B cell (primary cell): ENCODE data around the gene SLC44A3. TPM values are rescaled to one million over a fixed set of nuclear protein-coding genes. Genes with fewer than 3 reads are reported as not detected.

Experiments
- ATAC-seq: fragments of 200-7000 bp; cut with Tn5 transposase; one replicate; pipeline ENCODE4 v1.10.0; 2021; ENCODE audit warnings: low read depth, mild to moderate bottlenecking, moderate number of reproducible peaks, moderate library complexity
- CTCF ChIA-PET: fragments of 350-600 bp; sonication (Branson Sonifier 250); formaldehyde crosslinking; loops from one replicate; lab custom pipeline; 2021; ENCODE audit warnings: antibody characterized with exemption, inconsistent platforms; lab: Charles Lee
- POLR2A ChIA-PET: fragments of 350-600 bp; sonication (Branson Sonifier 250); formaldehyde crosslinking; loops from one replicate; lab custom pipeline; 2021; ENCODE audit warnings: antibody characterized with exemption; lab: Charles Lee
- DNase-seq: peaks from one replicate; pipeline ENCODE4 v3.0.0; 2013
- H2AFZ ChIP-seq: 2 replicates; pipeline ENCODE4 v1.6.1; 2012; ENCODE audit warnings: mild to moderate bottlenecking, low read depth, low read length; ENCODE audit not compliant: insufficient read depth, poor library complexity, severe bottlenecking
- H3K27ac ChIP-seq, 2 donors: 1 replicate in 1 of 2; 2 replicates in 1 of 2; pipeline ENCODE4 v1.5.1; 2012 to 2013; ENCODE audit warnings: low read length in 2 of 2, mild to moderate bottlenecking in 2 of 2, moderate library complexity in 1 of 2
- H3K27me3 ChIP-seq, 4 experiments: fragments of 200-600 bp in 1 of 4; sonication (generic) in 1 of 4; replicated peaks in 1 of 4; 1 replicate in 2 of 4; 2 replicates in 2 of 4; pipeline versions ENCODE4 v1.6.1 to v1.7.0; 2013 to 2016; ENCODE audit warnings: low read length in 3 of 4, mild to moderate bottlenecking in 2 of 4, mixed read lengths in 1 of 4, moderate library complexity in 1 of 4; ENCODE audit not compliant: insufficient read depth in 4 of 4, control insufficient read depth in 3 of 4; ENCODE audit errors: control extremely low read depth in 1 of 4
- H3K36me3 ChIP-seq, 2 experiments: replicated peaks in 1 of 2; 1 replicate in 1 of 2; 2 replicates in 1 of 2; pipeline versions ENCODE4 v1.6.1 to v1.7.1; 2013; ENCODE audit warnings: low read length in 1 of 2; ENCODE audit not compliant: insufficient read depth in 2 of 2, control insufficient read depth in 1 of 2; ENCODE audit errors: control extremely low read depth in 1 of 2, extremely low read depth in 1 of 2
- H3K4me1 ChIP-seq, 2 donors: fragments of 200-600 bp in 1 of 2; sonication (generic) in 1 of 2; 1 replicate in 1 of 2; 2 replicates in 1 of 2; pipeline versions ENCODE4 v1.5.1 to v1.6.1; 2013 to 2017; ENCODE audit warnings: low read length in 2 of 2; ENCODE audit not compliant: control insufficient read depth in 2 of 2, insufficient read depth in 2 of 2
- H3K4me2 ChIP-seq: replicated peaks from 2 replicates; pipeline ENCODE3; 2012; ENCODE audit warnings: mild to moderate bottlenecking, low read depth, low read length; ENCODE audit not compliant: poor library complexity, severe bottlenecking
- H3K4me3 ChIP-seq, 5 experiments: fragments of 200-600 bp in 1 of 5; sonication (generic) in 1 of 5; 1 replicate in 3 of 5; 2 replicates in 2 of 5; pipeline versions ENCODE4 v1.5.1 to v1.7.0; 2011 to 2016; ENCODE audit warnings: low read length in 4 of 5, mild to moderate bottlenecking in 4 of 5, low read depth in 2 of 5, control low read depth in 1 of 5, moderate library complexity in 1 of 5; ENCODE audit not compliant: insufficient read depth in 1 of 5; ENCODE audit errors: control extremely low read depth in 1 of 5, extremely low read depth in 1 of 5
- H3K79me2 ChIP-seq: fragments of 200-600 bp; sonication (generic); one replicate; pipeline ENCODE4 v1.6.0; 2016; ENCODE audit warnings: low read length; ENCODE audit not compliant: control insufficient read depth, insufficient read depth
- H3K9ac ChIP-seq: fragments of 200-600 bp; sonication (generic); 2 replicates; pipeline ENCODE4 v1.6.1; 2017; ENCODE audit warnings: mild to moderate bottlenecking, low read length, moderate library complexity
- H3K9me3 ChIP-seq, 3 donors: one replicate each; pipeline versions ENCODE4 v1.6.1 to v1.7.1; 2013; ENCODE audit warnings: low read length in 2 of 3; ENCODE audit not compliant: control insufficient read depth in 2 of 3, insufficient read depth in 1 of 3; ENCODE audit errors: control extremely low read depth in 1 of 3
- H4K20me1 ChIP-seq: 2 replicates; pipeline ENCODE4 v1.6.0; 2012; ENCODE audit warnings: mild to moderate bottlenecking, low read length; ENCODE audit not compliant: insufficient read depth, control insufficient read depth, poor library complexity, severe bottlenecking
- H3K27ac Mint-ChIP-seq: one replicate; pipeline ENCODE4 v1.8.0; 2021; ENCODE audit warnings: mixed read lengths
- H3K27me3 Mint-ChIP-seq: one replicate; pipeline ENCODE4 v1.8.0; 2021; ENCODE audit warnings: mixed read lengths
- H3K4me1 Mint-ChIP-seq: one replicate; pipeline ENCODE4 v1.8.0; 2021; ENCODE audit warnings: mixed read lengths
- H3K4me3 Mint-ChIP-seq: one replicate; pipeline ENCODE4 v1.8.0; 2021; ENCODE audit warnings: mixed read lengths
- H3K9me3 Mint-ChIP-seq: one replicate; pipeline ENCODE4 v1.8.0; 2022; ENCODE audit warnings: mixed read lengths; ENCODE audit not compliant: insufficient read depth
- EZH2 ChIP-seq: IDR thresholded peaks from 2 replicates; pipeline ENCODE4 v1.6.1; 2012; ENCODE audit warnings: borderline replicate concordance, low read depth, mild to moderate bottlenecking, moderate library complexity, low read length; ENCODE audit not compliant: insufficient read depth, poor library complexity, severe bottlenecking
- WGBS: methylation state at CpG from one replicate; pipeline ENCODE4 v1.1.5; 2013; ENCODE audit warnings: missing lambda C conversion rate; ENCODE audit not compliant: insufficient coverage; 5-methylcytosine and 5-hydroxymethylcytosine counted together
- intact Hi-C: fragments of 100-400 bp; cut with micrococcal nuclease; formaldehyde crosslinking; loops from one replicate; pipeline ENCODE4 v1.10.0; 2022
- polyA plus RNA-seq: library from polyadenylated mRNA; depleted of rRNA; stranded (reverse); fragments of >200 nt; gene quantifications from 2 replicates; pipeline ENCODE4 v1.2.3, GENCODE V29; 2012
- total RNA-seq, 2 donors: library from RNA; stranded (reverse); fragments of 120-200 nt in 1 of 2; gene quantifications; 1 replicate in 1 of 2; 2 replicates in 1 of 2; pipeline versions ENCODE4 v1.2.3 to v1.2.4, GENCODE V29; 2013 to 2022
- TF ChIP-seq, protein P1 (sequence below): fragments of 200-600 bp; IDR thresholded peaks from one replicate; pipeline ENCODE4 v1.8.0; 2022; ENCODE audit warnings: antibody characterized with exemption, mild to moderate bottlenecking

The SLC44A3 gene
- total and polyA plus RNA-seq, 2 donors (not counting 1 experiment from before 2014, with no cell fraction given), result not detected

DNA sequence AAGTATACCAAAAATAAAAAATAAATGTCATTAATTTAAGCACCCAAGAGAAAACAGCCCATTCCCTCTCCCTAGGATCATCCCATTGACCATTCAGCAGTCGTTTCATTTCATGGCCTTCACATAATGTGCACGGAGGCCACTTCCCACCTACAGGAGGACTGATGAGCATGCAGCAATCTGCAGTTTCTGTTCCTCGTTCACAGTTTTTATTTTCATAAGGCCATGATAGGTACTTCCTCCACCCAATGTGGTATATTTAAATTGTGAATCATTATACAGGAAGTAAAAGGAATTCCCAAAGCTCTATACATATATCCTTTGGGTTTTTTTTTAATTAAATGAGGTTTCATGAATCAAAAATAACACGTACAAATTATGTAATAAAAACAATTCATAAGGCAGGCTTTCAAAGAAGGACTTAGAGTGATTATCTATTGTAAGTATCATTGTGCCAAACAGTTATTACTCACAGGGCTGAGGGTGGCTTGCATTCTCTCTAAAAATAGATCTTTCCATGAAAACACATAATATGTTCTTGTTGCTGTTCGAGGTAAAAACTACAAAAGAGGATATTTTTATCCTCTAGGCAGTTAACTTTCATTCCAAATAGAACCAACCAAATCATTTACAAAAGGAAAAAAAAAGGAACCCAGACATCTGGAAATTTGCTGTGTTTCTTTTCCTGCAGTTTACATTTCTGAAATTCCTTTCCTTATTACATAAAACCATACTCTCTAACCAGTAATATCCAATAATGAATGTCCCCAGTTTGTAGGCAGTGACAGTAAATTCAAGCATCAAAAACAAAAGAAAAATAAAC lies 27.5 kb upstream of the SLC44A3 start:
- ATAC-seq (peak; percentile 83), DNase-seq (peak; percentile 69)
- Histone ChIP-seq H2AFZ (no peak overlapping the region), H3K4me2 (peak overlapping the region; percentile 14), H4K20me1 (no peaks in the 10 kb centered on the region), H3K9me3 (peaks cover 0 to 14% (median 9%) of the 10 kb centered on the region in 3 donors), H3K79me2 (no peaks in the 10 kb centered on the region), H3K4me3 (peak overlapping the region in 1 of 5 experiments; percentile 11), H3K27ac (no peak overlapping the region), H3K4me1 (peaks cover 37 to 43% of the 10 kb centered on the region in 2 donors), H3K36me3 (no peaks in the 10 kb centered on the region), H3K9ac (no peak overlapping the region), H3K27me3 (no peaks in the 10 kb centered on the region)
- H3K4me1 Mint-ChIP-seq, result peaks cover 48% of the 10 kb centered on the region
- POLR2A ChIA-PET, result no interaction called here
- intact Hi-C loops, result loop anchor here (10.0 kb wide), 1 partner anchor 68 kb away; no protein-coding TSS in a partner anchor
- no peaks in the 10 kb centered on the region for H3K27me3 Mint-ChIP-seq
- CTCF ChIA-PET, result interaction anchor here (1.2 kb wide), 1 partner anchor 249 kb away, joined by 3 read pairs; no protein-coding TSS in a partner anchor
- H3K9me3 Mint-ChIP-seq, result peaks cover 4% of the 10 kb centered on the region
- peak overlapping the region; percentile 33 for H3K27ac Mint-ChIP-seq
- WGBS, result 3% methylated on average over 2 of the region's 5 CpGs
- peak overlapping the region; percentile 50 for H3K4me3 Mint-ChIP-seq
- TF ChIP-seq EZH2, result no peak
- TF ChIP-seq, protein P1, sequence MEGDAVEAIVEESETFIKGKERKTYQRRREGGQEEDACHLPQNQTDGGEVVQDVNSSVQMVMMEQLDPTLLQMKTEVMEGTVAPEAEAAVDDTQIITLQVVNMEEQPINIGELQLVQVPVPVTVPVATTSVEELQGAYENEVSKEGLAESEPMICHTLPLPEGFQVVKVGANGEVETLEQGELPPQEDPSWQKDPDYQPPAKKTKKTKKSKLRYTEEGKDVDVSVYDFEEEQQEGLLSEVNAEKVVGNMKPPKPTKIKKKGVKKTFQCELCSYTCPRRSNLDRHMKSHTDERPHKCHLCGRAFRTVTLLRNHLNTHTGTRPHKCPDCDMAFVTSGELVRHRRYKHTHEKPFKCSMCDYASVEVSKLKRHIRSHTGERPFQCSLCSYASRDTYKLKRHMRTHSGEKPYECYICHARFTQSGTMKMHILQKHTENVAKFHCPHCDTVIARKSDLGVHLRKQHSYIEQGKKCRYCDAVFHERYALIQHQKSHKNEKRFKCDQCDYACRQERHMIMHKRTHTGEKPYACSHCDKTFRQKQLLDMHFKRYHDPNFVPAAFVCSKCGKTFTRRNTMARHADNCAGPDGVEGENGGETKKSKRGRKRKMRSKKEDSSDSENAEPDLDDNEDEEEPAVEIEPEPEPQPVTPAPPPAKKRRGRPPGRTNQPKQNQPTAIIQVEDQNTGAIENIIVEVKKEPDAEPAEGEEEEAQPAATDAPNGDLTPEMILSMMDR, result peak; percentile 53

DNA sequence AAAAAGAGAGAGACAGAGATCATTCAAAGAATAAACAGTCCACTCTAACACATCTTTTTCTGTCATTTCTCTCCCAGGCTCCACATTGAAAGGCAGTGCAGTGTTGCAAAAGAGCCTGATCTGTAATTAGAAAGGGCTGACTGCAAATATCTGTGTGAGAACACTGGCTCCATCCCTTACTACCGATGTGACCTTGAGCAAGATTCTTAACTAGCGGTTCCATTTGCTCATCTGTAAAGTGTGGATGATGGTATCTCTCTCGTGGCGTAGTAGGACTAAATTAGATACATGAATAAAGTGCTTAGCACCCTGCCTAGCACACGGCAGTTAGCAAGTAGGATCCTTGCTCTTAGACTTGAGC lies 26.9 kb upstream of the SLC44A3 start:
- H3K27ac ChIP-seq, result no peak overlapping the region
- Mint-ChIP-seq H3K9me3 (peaks cover 4% of the 10 kb centered on the region), H3K4me1 (peaks cover 48% of the 10 kb centered on the region), H3K27me3 (no peaks in the 10 kb centered on the region), H3K27ac (no peak overlapping the region), H3K4me3 (peak overlapping the region; percentile 50)
- WGBS, result 92% methylated on average over 5 of the region's 5 CpGs
- H3K9me3 ChIP-seq, result peaks cover 0 to 14% (median 9%) of the 10 kb centered on the region in 3 donors
- intact Hi-C loops, result loop anchor here (10.0 kb wide), 1 partner anchor 68 kb away; no protein-coding TSS in a partner anchor
- no peak overlapping the region for H2AFZ ChIP-seq
- no peaks in the 10 kb centered on the region for H3K79me2 ChIP-seq
- ChIA-PET CTCF (interaction anchor here (1.0 kb wide), 1 partner anchor 312 kb away, joined by 3 read pairs; no protein-coding TSS in a partner anchor), POLR2A (interaction anchor here (0.7 kb wide), 1 partner anchor 988 kb away, joined by 4 read pairs; no protein-coding TSS in a partner anchor)
- DNase-seq (no peak), ATAC-seq (no peak)
- H3K36me3 ChIP-seq, result no peaks in the 10 kb centered on the region
- no peaks in the 10 kb centered on the region for H4K20me1 ChIP-seq
- H3K4me2 ChIP-seq, result peak overlapping the region; percentile 14
- H3K27me3 ChIP-seq, result no peaks in the 10 kb centered on the region
- no peak overlapping the region for H3K4me3 ChIP-seq
- peaks cover 37 to 43% of the 10 kb centered on the region in 2 donors for H3K4me1 ChIP-seq
- TF ChIP-seq EZH2, result no peak
- TF ChIP-seq, protein P1, result no peak
- no peak overlapping the region for H3K9ac ChIP-seq
